Activated B cell treated with CpG ODN at 0.5 μM for 24 hours (primary cell): Measurements from ENCODE around the gene SMARCA4. TPM values are rescaled to one million over a fixed set of nuclear protein-coding genes. Genes with fewer than 3 reads are reported as not detected.

Experiments used
- ATAC-seq: fragments of 200-7000 bp; cut with Tn5 transposase; one replicate; pipeline ENCODE4 v1.10.0; 2021; ENCODE audit warnings: low read depth, mild to moderate bottlenecking, moderate library complexity
- CTCF ChIA-PET: fragments of 350-600 bp; sonication (Branson Sonifier 250); formaldehyde crosslinking; loops from one replicate; lab custom pipeline; 2021; ENCODE audit warnings: antibody characterized with exemption; lab: Charles Lee
- POLR2A ChIA-PET: fragments of 350-600 bp; sonication (Branson Sonifier 250); formaldehyde crosslinking; loops from one replicate; lab custom pipeline; 2021; ENCODE audit warnings: antibody characterized with exemption; lab: Charles Lee
- DNase-seq: peaks from one replicate; pipeline ENCODE4 v3.0.0; 2022
- H3K27ac Mint-ChIP-seq: one replicate; pipeline ENCODE4 v1.8.0; 2020; ENCODE audit warnings: mixed read lengths
- H3K27me3 Mint-ChIP-seq: one replicate; pipeline ENCODE4 v1.8.0; 2021; ENCODE audit warnings: mixed read lengths
- H3K36me3 Mint-ChIP-seq: one replicate; pipeline ENCODE4 v1.8.0; 2021; ENCODE audit warnings: low read depth, mixed read lengths
- H3K4me1 Mint-ChIP-seq: one replicate; pipeline ENCODE4 v1.8.0; 2021; ENCODE audit warnings: mixed read lengths
- H3K4me3 Mint-ChIP-seq: one replicate; pipeline ENCODE4 v1.8.0; 2020; ENCODE audit warnings: mild to moderate bottlenecking, mixed read lengths
- H3K9me3 Mint-ChIP-seq: one replicate; pipeline ENCODE4 v1.8.0; 2020; ENCODE audit warnings: mixed read lengths
- CTCF ChIP-seq: fragments of 200-600 bp; IDR thresholded peaks from one replicate; pipeline ENCODE4 v1.8.0; 2022; ENCODE audit warnings: antibody characterized with exemption, mild to moderate bottlenecking
- intact Hi-C: fragments of 100-400 bp; cut with micrococcal nuclease; formaldehyde crosslinking; loops from one replicate; pipeline ENCODE4 v1.15.1; 2024
- total RNA-seq: library from RNA; stranded (reverse); gene quantifications from 2 replicates; pipeline ENCODE4 v1.2.3, GENCODE V29; 2022

SMARCA4 gene
- total RNA-seq, 1 donor from 2014 or later = 93.6 TPM

DNA sequence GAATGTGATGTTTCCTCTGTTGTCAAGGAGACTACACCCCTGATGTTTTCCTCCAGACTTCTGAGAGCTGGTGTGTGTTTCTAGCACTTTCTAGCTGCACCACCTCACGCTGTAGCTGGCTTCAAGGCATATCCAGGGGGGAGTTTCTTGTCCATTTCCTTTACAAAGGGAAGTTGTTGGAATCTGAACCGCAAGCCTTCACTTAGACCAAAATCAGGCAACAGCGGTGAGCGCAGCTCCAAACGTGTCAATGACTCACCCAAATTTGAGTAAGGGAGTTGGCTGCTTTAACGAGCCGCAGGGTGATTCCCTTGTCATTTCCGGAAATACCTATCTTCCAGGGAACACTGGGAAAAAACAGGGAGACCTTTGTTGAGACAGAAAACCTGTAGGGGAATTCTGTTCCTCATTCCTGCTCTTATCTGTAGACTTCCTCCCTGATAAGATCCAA lies 130.9 kb downstream of the SMARCA4 start:
- Mint-ChIP-seq H3K27me3 (peaks cover 20% of the 10 kb centered on the region), H3K4me1 (peaks cover 55% of the 10 kb centered on the region), H3K36me3 (peaks cover 11% of the 10 kb centered on the region), H3K27ac (no peak overlapping the region), H3K9me3 (no peaks in the 10 kb centered on the region), H3K4me3 (no peak overlapping the region)
- no peak for TF ChIP-seq CTCF
- ChIA-PET CTCF (no interaction called here), POLR2A (interaction anchor here (1.2 to 1.6 kb wide), 2 partner anchors 45 to 56 kb away, joined by 6 read pairs; no protein-coding TSS in a partner anchor)
- intact Hi-C loops = loop anchor here (2.0 to 10.0 kb wide), 2 partner anchors 35 to 857 kb away; partner anchors contain the start of gene S1PR2
- DNase-seq (no peak), ATAC-seq (no peak)

GRCh38 chr19:11092181-11092538 lies 131.3 kb downstream of the SMARCA4 start:
- intact Hi-C loops = loop anchor here (2.0 to 10.0 kb wide), 2 partner anchors 35 to 857 kb away; partner anchors contain the start of gene S1PR2
- POLR2A ChIA-PET = interaction anchor here (0.6 to 1.6 kb wide), 5 partner anchors 12 to 56 kb away, joined by 4 to 6 read pairs (median 4); no protein-coding TSS in a partner anchor
- Mint-ChIP-seq H3K4me1 (peaks cover 55% of the 10 kb centered on the region), H3K4me3 (no peak overlapping the region), H3K27ac (no peak overlapping the region), H3K27me3 (peaks cover 20% of the 10 kb centered on the region), H3K9me3 (no peaks in the 10 kb centered on the region), H3K36me3 (peaks cover 11% of the 10 kb centered on the region)
- CTCF ChIA-PET = interaction anchor here (2.0 kb wide), 1 partner anchor 56 kb away, joined by 9 read pairs; no protein-coding TSS in a partner anchor
- ATAC-seq (no peak), DNase-seq (no peak)
- TF ChIP-seq CTCF = no peak

DNA sequence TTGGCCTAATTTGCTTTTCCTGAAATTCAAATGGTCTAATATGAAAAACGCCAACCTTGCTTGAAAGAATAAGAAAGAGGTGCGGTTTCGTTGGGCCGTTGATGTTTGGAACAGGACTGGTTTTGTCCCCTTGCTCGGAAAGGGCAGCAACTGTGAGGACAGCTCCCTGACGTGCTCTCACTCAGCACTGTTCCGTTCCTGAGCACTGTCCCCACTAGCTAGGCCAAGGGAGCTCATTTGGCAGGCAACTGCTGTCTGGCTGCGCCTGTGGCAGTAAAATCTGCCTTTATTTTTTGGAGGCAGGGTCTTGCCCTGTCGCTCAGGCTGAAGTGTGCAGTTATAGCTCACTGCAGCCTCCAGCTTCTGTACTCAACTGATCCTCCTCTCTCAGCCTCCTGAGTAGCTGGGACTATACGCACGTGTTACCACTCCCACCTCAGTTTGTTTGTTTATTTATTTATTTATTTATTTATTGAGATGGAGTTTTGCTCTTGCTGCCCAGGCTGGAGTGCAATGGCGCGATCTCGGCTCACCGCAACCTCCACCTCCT lies 132.9 kb downstream of the SMARCA4 start:
- peaks cover 53% of the 10 kb centered on the region for H3K4me1 Mint-ChIP-seq
- peaks cover 1% of the 10 kb centered on the region for H3K9me3 Mint-ChIP-seq
- TF ChIP-seq CTCF = no peak
- peaks cover 11% of the 10 kb centered on the region for H3K36me3 Mint-ChIP-seq
- no peak overlapping the region for H3K4me3 Mint-ChIP-seq
- ChIA-PET POLR2A (interaction anchor here (1.2 to 1.5 kb wide), 3 partner anchors 32 to 220 kb away, joined by 3 to 6 read pairs (median 4); no protein-coding TSS in a partner anchor), CTCF (interaction anchor here (0.6 to 2.0 kb wide), 2 partner anchors 58 to 157 kb away, joined by 4 to 9 read pairs; no protein-coding TSS in a partner anchor)
- intact Hi-C loops = loop anchor here (2.0 to 10.0 kb wide), 3 partner anchors 33 to 859 kb away; partner anchors contain the start of gene S1PR2
- no peak for DNase-seq
- ATAC-seq = no peak
- peaks cover 13% of the 10 kb centered on the region for H3K27me3 Mint-ChIP-seq
- H3K27ac Mint-ChIP-seq = no peak overlapping the region

DNA sequence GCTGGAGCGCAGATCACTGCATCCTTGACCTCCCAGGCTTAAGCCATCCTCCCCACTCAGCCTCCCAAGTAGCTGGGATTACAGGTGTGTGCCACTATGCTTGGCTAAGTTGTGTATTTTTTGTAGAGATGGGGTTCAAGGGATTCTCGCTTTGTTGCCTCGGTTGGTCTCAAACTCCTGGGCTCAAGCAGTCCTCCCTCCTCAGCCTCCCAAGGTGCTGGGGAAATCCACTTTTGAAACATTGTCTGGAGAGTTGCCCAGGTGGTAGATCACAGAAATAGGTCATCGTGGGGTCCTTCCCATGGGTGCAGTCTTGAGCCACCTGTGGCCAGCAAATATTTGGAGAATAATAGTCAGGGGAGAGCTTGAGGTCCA lies 133.7 kb downstream of the SMARCA4 start:
- CTCF ChIA-PET = interaction anchor here (1.1 to 2.0 kb wide), 2 partner anchors 59 kb away, joined by 7 to 9 read pairs; no protein-coding TSS in a partner anchor
- DNase-seq (no peak), ATAC-seq (no peak)
- H3K27ac Mint-ChIP-seq = peak overlapping the region; percentile 75
- TF ChIP-seq CTCF = no peak
- intact Hi-C loops = loop anchor here (2.0 to 10.0 kb wide), 2 partner anchors 58 to 860 kb away; partner anchors contain the start of gene S1PR2
- peaks cover 10% of the 10 kb centered on the region for H3K36me3 Mint-ChIP-seq
- H3K4me3 Mint-ChIP-seq = peak overlapping the region; percentile 28
- POLR2A ChIA-PET = interaction anchor here (0.7 to 1.8 kb wide), 4 partner anchors 40 to 335 kb away, joined by 5 to 14 read pairs (median 8); partner anchors contain the start of gene TMED1
- H3K9me3 Mint-ChIP-seq = peaks cover 5% of the 10 kb centered on the region
- H3K4me1 Mint-ChIP-seq = peaks cover 46% of the 10 kb centered on the region
- peaks cover 9% of the 10 kb centered on the region for H3K27me3 Mint-ChIP-seq
